ENCODE results near the gene COMMD10.
"Not testable (repeated sequence)": the region's sequence is repeated elsewhere in the genome, so short reads cannot be mapped to it uniquely, and the experiment has no call there.

The COMMD10 gene

DNA sequence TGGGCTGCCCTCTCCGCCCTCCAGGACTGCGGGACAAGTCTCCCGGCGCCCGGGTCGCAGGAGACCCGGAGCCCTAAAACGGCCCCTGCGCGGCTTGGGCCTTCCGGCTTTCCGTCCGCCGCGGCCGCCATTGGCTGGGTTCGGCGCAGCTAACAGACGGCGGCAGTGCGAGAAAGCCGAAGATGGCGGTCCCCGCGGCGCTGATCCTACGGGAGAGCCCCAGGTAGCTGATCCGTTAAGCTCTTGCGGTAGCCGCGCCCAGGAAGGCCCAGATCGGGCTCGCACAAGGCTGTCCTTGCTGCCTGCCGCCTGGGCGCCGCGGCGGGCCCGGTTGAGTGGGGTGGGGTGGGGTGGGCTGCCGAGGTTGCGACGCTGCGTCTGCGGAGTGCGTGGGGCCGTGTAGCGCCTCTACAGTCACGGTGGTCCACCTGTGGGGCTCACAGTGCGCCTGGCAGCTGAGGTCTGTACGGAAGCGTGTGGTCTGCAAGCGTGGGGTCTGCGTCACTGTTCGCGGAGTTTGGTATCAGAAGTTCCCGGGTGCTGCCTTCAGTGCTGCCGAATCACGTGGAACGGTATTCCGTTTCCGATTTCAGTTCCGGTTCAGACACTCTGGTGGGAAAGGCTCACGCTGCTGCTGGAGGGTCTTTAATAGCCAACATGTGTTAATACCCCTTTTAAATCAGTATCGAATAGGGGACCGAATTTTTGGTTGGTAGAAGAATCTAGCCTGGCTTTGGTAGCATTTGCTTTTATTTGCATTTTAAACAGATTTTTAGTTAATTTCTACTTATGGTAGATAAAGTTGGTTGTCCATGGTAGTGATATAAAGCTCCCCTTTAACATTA, at the start of gene COMMD10:
Gene COMMD10, plus strand, starts transcription at position 155 of the 845 bp plus-strand sequence.
- peak; percentile 65 for DNase-seq (ENCODE audit: low spot score)

- DNase-seq (ENCODE audit: low spot score): no peak
Observed at GRCh38 chr5:116035123-116035522, 49.7 kb upstream of the COMMD10 start.

- no peak for DNase-seq (ENCODE audit: low spot score)
Observed at GRCh38 chr5:116037236-116037822, 47.5 kb upstream of the COMMD10 start.

GRCh38 chr5:116038817-116039216, 46.0 kb upstream of the COMMD10 start:
- no peak for DNase-seq (ENCODE audit: low spot score)

DNA sequence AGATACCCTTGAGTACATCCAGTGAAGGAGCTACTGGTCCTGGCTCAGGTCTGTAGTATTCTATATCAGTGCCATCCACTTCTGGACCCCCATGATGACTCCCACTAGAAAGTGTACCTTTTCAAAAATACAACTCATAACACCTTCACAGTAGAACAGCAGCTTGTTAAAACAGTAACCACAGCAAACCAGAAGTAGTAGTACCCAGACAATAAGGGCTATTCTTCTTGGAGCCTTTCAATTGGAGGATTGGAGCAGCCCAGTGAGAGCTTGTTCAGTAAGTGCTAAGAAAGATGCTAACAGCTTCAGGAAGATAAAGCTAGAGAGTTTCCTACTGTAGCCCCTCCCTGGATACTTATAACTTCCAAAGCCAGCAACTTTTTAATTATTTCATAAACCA, 42.5 kb upstream of the COMMD10 start:
- no peak for DNase-seq (ENCODE audit: low spot score)

DNA sequence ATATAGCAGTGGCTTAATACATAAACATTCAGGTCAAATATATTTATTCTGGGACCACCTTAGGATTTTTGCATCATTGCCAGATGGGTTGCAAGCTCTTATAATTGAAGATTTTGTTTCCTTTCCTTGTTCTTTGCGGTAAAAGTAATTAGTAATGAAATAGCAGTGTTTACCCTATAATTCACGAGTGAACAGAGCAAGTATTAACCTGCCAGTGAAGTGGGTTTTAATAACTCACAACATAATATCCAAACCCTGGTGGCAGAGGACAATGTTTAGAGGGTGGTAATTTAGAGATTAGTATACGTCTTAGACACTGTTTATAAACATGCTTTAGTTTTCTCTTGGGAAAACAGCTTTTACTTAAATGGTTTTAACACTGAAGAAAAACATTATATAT, 40.8 kb upstream of the COMMD10 start:
- DNase-seq (ENCODE audit: low spot score): no peak

DNA sequence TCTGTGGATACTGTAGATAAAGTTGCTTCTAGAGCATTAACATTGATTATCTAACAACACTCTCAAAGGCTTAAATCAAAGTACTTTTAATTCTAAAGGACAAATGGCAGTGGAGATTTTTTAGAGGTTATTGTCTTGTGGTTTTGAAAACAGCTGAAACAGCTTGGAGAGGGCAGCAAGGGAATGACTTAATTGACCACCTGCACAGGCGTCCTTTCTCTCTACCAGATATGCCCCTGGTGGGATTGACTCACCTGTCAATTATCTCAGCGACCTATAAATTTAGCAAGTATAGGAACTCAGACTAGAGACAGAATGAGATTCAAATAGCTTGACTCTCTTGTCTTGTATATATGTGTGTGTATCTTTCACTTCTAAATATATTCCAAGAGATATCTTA, 39.0 kb upstream of the COMMD10 start:
- no peak for DNase-seq (ENCODE audit: low spot score)

DNA sequence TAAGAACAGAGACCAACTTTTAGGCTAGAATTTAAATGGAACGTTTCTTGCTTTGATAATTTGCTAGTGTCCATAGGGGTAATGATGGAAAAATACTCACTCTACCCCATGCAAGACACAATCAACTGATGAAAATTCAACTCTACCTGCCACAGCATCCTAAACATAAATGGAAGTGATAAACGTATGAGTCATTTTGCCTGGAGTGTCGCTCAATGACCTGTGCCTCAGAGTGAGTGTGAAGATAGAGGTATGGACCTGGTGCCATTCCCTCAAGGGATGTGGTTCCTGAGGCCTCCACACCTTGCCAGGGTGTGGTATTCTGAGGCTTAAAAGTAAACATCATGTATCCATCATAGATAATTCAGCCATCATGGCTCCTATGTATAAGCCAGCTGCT, 38.6 kb upstream of the COMMD10 start:
- DNase-seq (ENCODE audit: low spot score): no peak

GRCh38 chr5:116046823-116047222, 38.0 kb upstream of the COMMD10 start:
- no peak for DNase-seq (ENCODE audit: low spot score)

- DNase-seq (ENCODE audit: low spot score): no peak
Observed at GRCh38 chr5:116058346-116058936, 26.4 kb upstream of the COMMD10 start.

GRCh38 chr5:116062352-116062751, 22.5 kb upstream of the COMMD10 start:
- no peak for DNase-seq (ENCODE audit: low spot score)

DNA sequence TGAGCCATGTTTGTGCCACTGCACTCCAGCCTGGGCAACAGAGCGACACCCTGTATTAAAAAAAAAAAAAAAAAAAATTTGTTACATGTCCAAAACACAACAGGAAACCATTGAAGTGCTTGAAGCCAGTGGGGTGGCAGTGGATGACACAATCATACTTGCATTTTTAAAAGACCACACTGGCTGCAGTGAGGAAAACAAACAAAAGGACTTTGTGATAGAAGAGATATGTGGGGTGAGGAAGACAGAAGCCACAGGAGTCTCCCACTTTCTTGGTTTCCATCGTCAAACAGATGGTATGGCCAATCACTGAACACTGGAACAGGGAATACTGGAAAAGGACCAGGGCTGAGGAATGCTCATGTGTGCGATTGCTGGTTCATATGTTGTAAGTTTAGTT, 20.9 kb upstream of the COMMD10 start:
- DNase-seq (ENCODE audit: low spot score): no peak

- peak; percentile 38 for DNase-seq (ENCODE audit: low spot score)
Observed at GRCh38 chr5:116068028-116068632, 16.7 kb upstream of the COMMD10 start.

- DNase-seq (ENCODE audit: low spot score): no peak
Observed at GRCh38 chr5:116071211-116071610, 13.6 kb upstream of the COMMD10 start.

DNA sequence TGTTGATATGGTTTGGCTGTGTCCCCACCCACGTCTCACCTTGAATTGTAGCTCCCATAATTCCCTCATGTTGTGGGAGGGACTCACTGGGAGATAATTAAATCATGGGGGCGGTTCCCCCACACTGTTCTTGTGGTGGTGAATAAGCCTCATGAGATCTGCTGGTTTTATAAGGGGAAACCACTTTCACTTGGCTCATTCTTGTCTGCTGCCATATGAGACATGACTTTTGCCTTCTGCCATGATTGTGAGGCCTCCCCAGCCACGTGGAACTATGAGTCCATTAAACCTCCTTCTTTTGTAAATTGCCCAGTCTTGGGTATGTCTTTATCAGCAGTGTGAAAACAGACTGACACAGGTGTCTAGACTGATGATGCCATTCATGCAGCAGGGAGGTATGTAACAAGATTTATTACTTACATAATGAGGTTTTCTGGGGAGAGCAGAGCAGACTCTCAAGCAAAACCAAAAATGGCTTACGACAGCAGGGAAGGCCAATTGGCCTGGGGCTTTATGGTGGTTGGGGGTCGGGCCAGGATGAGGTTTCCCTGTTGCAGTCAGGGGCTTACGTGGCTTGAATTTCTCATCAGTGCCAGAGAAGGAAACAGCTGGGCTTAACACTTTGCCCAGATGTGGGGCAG, 9.5 kb upstream of the COMMD10 start:
- DNase-seq (ENCODE audit: low spot score): no peak

- DNase-seq (ENCODE audit: low spot score): no peak
Observed at GRCh38 chr5:116076496-116076895, 8.3 kb upstream of the COMMD10 start.

- DNase-seq (ENCODE audit: low spot score): no peak
Observed at GRCh38 chr5:116078199-116078598, 6.6 kb upstream of the COMMD10 start.

GRCh38 chr5:116084287-116084691, 536 bp upstream of the COMMD10 start:
- peak; percentile 12 for DNase-seq (ENCODE audit: low spot score)

GRCh38 chr5:116086309-116086708, 1.5 kb downstream of the COMMD10 start:
- not testable (repeated sequence) for DNase-seq (ENCODE audit: low spot score)

DNA sequence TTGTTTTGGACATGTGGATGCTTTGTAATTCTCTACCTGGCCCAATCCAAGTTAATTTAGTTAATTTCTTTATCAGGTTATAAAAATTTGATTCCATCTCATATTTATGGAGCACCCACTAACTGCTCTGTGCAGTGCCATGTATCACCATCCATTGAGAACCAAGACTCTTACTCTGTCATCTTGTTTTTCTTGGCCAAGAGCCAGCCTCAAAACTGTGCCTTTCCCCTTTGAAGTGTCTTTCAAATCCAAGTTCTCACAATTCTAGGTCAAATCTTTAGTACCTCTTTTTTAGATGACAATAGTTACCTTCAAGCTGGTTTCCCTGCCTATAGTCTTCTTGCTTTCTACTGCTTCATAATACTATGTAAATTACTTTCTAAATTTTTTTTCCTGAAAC, 3.2 kb downstream of the COMMD10 start:
- DNase-seq (ENCODE audit: low spot score): no peak

DNA sequence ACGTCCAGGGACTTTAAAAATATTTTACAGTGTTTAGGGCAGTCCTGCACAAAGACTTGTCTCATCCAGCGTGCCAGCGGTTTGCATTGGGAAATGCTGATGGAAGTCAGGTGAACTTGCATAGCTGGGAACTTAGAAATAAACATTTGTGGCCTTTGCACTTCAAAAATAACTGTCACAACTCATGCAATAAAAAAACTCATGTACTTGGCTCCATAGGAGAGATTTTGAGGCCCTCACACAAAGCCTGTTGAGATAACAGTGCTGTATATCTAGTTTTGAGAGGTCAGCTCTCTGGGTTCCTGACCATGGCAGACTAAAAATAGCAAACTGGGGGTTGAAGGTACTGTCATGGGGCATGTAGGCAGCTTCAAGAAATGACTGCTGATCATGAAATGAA, 5.5 kb downstream of the COMMD10 start:
- no peak for DNase-seq (ENCODE audit: low spot score)

DNA sequence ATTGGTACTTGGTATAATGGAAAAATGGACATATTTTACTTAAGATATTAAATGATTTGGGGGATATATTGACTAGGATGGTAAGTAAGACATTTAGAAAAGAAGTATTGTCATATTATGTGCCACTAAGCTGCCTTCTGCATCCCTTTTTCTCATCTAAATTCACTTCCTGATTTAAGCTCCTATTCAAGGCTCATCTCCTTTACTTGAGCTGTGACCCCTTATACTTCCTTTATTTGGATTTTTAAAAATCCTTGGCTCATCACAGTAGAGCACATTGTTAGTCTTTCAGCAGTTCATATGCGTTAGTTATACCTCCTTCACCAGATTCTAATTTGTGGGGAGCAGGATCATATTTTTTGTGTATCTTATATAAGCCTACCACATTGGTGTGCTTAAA, 6.6 kb downstream of the COMMD10 start:
- DNase-seq (ENCODE audit: low spot score): no peak

All from CD4-positive, alpha-beta T cell treated with Interleukin-6 at 100 ng/mL for 8 hours (primary cell).